HG02884 (cell line): Measurements from ENCODE around the gene SYNM.

Experiments used
- ATAC-seq: cut with Tn5 transposase; IDR thresholded peaks from one replicate; pipeline ENCODE4 v1.9.1; 2021; ENCODE audit warnings: mild to moderate bottlenecking, moderate library complexity; ENCODE audit not compliant: unreplicated experiment

SYNM gene

GRCh38 chr15:99163271-99164062, 58.6 kb downstream of the SYNM start:
- ATAC-seq, result no peak

DNA sequence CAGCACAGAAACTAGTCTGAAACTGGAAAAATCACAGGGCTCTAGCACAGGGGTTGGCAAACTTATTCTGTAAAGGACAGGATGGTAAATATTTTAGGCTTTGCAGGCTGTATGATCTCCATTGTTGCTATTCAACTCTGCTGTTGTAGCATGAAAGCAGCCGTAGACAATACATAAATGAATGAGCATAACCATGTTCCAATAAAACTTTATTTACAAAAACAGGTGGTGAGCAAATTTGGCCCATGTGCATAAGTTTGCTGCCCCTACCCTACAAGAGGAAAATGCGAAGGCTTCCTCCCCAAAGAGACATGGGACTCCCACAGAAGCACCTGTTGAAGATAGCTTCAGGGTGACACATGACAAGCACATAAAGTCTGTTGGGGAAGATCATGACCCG, 59.2 kb downstream of the SYNM start:
- ATAC-seq, result no peak

- no peak for ATAC-seq
Observed at GRCh38 chr15:99165020-99165790, 60.3 kb downstream of the SYNM start.

DNA sequence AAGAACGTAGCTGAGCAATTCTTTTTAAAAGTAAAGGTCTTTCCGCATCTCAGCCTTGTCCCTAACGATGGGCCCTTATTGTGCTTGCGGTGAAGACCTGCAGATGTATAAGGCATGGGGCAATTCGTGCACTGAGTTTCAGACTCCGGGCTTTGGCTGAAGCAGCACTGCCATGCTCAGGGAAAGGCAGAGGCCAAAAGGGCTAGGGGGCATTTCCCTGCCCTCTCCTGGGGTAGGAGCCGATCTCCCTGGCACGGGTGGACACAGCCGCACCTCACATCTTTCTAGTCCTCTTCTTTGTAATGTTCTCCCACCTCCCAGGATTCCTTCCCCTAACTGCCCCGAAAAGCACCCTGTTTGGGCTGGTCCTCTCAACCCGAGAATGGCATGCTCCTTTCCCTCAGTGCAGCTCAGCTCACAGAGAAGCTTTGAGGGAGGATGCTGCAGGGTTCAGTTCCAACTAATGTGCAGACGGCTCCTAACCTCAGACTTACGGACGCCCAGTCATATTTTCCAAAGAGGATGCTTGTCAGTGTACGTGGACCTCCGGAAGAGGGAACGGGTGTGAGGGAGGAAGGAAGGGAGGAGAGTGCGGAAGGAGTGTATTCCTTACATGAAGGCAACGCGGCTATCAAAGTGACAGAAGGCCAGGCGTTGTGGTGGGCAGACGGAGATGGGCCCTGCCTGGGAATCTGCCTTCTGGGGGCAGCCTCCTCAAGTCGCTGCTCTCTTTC, 61.2 kb downstream of the SYNM start:
- no peak for ATAC-seq

DNA sequence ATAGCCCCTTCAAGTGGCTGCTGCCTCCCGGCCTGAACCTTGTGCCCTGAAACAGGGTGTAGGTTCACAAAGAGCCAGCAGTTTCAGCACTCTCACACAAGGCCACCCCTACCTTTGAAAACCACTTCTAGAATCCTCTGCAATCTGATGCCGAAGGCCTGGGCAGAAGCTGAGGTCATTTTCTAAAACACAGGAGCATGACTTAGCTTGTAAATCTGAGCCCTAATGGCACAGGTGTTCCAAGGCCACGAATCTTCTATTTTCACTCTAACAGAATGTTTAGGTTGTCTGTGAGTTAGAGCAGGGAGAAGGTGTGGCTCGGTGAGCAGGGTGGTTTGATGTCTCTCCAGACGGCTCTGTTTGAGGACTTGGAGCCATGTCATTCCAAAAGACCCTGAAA, 62.3 kb downstream of the SYNM start:
- ATAC-seq, result no peak

- no peak for ATAC-seq
Observed at GRCh38 chr15:99167640-99168039, 62.8 kb downstream of the SYNM start.

- ATAC-seq, result no peak
Observed at GRCh38 chr15:99168601-99169580, 64.0 kb downstream of the SYNM start.

DNA sequence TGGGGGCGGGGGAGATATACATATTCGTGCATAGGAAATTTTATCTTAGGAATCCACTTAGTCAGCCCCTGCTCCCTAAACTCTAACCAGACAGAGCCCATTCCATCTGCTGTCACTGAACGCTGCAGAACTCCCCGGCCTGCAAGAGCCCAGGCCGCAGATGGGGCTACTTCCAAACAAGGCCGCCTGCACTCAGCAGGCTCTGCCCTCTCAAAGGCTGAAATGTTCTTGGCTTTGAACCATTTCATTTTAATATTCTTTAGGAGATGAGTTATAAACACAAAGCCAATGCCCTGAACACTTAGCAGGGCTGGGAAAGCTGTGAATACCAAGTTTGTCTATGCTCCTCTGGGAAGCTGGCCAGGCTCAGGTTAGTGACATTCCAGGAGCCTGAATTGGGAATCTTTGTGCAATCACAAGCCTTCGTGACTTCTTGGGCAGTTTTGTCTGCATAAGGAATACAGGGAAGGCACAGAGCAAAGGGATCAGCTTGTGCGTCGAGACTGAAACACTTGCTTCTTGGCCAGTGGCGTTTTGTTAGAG, 65.0 kb downstream of the SYNM start:
- no peak for ATAC-seq

DNA sequence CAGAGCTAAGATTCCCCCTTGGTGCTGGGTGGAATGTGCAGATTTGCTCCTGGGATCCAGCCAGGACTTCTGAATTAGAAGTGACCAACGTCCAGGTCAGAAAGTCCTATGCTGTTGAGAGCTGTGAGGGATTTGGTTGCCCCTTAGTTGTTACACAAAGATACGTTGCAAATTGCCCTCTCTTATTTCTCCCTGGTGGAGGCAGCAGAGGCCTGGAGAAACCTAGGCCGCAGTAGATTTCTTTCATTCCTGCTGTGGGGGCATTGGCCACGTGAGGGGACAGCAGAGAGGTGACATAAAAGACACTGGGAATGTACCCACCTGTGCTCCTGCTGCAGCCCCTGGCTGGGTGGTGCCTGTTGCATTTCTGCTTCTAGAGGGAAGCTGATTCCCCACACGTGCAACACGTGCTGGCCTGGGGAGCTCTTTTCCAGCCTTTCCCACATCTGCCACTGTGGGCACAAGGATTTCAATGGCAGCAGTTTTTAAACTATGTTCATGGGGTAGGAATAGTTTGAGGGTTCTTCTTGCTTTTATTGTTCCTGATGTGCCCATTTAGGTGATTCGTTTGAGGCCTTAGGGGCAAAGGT, 65.7 kb downstream of the SYNM start:
- ATAC-seq, result no peak

DNA sequence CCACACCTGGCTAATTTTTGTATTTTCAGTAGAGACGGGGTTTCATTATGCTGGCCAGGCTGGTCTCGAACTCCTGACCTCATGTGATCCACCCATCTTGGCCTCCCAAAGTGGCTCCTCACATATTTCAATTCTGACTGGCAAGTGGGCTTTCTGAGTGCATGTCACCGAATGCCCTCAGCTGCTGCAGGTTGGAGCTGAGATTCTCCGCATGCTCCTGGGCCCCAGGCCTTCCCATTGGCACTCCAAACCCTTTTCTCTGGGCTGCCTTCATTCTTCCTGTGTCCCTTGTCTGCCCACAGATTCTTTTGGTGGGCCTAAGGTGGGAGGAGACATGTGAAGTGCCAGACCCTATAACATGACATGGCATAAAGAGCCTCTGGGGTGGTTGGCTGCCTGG, 67.3 kb downstream of the SYNM start:
- no peak for ATAC-seq

DNA sequence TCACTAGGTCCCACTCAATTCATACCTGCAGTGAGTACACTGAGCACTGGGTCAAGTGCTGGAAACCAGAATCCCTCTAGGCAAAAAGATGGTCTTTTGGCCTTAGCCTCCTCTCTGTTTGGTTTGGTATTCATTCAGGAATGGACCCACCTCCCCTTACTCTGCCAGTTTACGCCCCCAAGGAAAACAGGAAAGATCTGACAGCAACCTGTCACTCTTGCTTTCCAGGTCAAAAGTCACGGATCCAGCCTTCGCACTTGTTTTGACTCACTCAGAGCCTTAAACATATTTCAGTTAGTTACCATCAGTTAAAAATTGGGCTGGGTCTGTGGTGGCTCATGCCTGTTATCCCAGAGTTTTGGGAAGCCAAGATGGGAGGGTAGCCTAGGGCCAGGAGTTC, 68.1 kb downstream of the SYNM start:
- ATAC-seq, result no peak

DNA sequence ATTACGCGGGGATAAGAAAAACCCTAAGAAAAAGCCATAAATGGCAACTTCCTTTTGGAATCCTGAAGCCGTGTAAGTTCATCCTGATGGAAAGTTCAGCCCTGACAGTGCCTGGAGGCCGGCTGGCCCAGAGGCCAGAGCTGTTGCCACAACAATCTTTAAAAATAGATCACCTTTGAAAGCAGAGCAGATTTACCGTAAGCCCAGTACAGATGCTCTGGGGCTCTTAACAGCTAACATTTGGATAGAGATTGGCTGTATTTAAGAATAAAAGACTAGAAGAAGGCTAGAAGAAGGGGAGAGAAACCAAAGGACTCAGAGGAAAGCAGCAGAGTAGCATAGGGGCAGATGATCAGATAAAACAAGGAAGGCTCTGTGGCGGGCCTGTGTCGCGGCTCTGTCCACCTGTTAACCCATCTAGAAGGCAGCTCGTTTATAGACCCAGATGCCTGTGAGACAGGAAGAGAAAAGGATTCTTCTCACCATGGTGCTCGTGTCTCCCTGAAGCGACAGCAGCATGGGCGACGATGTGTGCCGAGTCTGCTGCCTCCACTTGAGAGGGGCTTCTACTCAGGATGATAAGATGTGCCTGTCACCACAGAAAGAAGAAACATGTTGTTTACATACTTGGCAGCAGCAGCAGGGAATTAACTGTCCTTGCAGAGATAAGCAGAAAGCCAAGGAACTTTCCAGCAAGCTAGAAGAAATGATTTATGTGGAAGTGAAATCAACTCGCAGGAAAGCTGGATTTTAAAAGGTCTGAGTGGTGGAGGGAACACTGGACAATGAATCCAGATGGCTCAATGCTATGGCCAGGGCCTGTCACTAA, 69.9 kb downstream of the SYNM start:
- no peak for ATAC-seq

DNA sequence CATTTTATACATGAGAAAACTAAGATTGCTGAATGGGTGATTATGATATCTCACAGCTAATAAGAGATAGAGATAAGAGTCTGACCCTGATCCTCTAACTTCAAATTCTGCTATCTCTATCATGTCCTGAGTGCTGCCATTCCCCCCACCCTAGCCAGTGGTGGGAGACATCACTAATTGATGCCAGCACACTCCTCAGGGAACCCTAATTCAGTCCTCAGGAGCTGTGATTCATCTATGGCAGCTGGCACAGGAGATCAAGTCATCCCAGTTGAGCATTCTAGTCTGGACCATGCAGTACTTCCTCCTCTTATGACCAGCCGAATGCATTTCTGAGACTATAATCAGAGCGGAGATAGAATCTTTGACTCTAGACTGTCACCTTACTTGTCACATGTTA, 71.9 kb downstream of the SYNM start:
- ATAC-seq, result no peak

GRCh38 chr15:99177679-99178078, 72.8 kb downstream of the SYNM start:
- ATAC-seq, result no peak

DNA sequence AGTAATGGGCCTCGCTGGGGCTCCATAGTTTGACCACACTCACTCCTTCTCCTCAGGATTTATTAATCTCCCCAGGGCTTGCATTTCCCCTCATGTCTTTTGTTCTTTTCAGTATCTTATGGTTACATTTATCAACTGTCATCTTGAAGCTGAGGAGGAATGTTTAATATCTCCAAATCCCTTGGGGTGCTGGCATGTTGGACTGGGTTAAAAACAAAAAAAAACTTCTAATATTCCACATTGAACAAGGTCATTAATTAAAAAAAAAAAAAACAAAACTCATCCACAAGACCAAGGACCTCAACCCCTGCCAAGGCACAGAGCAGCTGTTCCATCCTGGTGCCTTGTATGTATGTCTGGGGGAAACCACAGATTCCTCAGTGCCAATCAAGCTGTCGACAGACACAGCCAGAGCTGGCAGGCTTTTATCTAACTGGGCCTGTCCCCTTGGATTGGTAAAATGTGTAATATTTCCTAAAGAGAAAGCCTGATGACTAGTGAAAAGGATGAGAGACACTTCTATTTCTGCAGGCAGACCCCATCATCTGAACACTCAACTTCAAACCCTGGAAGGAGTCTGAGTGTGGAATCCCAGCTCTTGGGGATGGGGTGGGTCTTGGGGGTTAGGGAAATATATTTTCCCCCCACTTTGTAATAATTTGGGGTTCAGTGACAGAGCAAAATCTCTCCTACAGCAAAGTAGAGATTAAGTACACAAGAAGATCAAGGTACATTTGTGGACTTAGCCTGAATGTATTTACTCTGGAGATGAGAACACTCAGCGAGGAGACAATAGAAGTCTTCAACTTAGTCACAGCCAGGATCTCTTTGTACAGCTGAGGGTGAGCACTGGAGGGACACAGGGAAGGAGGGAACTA, 75.4 kb downstream of the SYNM start:
- ATAC-seq, result no peak

GRCh38 chr15:99180964-99181306, 76.1 kb downstream of the SYNM start:
- ATAC-seq, result no peak

GRCh38 chr15:99181545-99181971, 76.7 kb downstream of the SYNM start:
- ATAC-seq, result no peak

DNA sequence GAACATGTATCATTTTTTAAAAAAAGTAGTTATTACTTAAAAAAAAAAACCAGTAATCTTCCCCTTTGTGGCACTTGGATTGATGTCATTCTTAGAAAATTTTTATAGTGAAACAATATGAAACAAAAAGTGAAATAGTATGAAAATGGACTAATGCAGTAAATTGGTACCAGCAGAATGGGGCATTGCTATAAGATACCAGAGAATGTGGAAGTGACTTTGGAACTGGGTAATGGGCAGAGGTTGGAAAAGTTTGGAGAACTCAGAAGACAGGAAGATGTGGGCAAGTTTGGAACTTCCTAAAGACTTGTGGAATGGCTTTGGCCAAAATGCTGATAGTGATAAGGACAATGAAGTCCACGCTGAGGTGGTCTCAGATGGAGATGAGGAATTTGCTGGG, 77.9 kb downstream of the SYNM start:
- no peak for ATAC-seq
